ENCODE measurements around the gene CACNA1E. TPM values are rescaled to one million over a fixed set of nuclear protein-coding genes. Genes with fewer than 3 reads are reported as not detected.

The CACNA1E gene
- total and polyA plus RNA-seq, 2 of the 4 experiments (the other 2 are of a cell fraction): not detected

DNA sequence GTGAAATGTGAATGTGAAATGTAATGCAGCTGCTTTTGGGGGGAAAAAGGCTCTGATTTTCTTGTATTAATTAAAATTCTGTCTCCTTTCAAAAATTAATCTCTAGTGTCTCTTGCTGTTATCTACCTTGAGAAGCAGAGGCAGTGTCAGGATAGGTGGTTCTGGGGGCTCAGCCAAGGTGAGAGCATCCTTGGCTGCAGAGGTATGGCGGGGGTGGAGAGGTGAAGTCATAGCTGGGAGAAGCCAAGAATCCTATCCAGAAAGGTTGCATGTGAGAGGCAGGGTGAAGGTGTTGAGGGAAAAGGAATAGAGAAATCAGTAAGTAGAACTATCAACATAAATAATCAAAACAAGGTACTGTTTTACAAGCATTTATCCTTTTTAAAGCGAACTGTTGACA lies 181.2 kb downstream of the CACNA1E start:
- H3K14ac ChIP-seq (replicated peaks; ENCODE audit: low read depth, low read length): no peak overlapping the region
- H3K4me3 ChIP-seq (ENCODE audit: insufficient read depth, low read depth, low read length): no peak overlapping the region
- H2BK20ac ChIP-seq (ENCODE audit: low read depth, low read length): no peak overlapping the region
- no peak overlapping the region for H3K27ac ChIP-seq (ENCODE audit: insufficient read depth, low read length)
- H3K36me3 ChIP-seq (ENCODE audit: control insufficient read depth, insufficient read depth, low read length): no peaks in the 10 kb centered on the region
- no peak overlapping the region for H3K9ac ChIP-seq (ENCODE audit: low read depth, low read length)
- no peak overlapping the region for H2BK5ac ChIP-seq (ENCODE audit: low read depth, low read length, poor library complexity, severe bottlenecking)
- no peak overlapping the region for H2AK9ac ChIP-seq (replicated peaks; ENCODE audit: low read depth, low read length, poor library complexity)
- WGBS, 2 experiments (ENCODE audit: extremely low coverage in 2 of 2, insufficient read length in 1 of 2): no CpG with 5 or more reads among the region's 2 CpGs
- BruUV-seq (replicated peaks): no TSS peak
- intact Hi-C loops (cut with micrococcal nuclease): no loop called here
- ATAC-seq (ENCODE audit: low read depth) (no peak), DNase-seq (no peak)
- no peak overlapping the region for H3K56ac ChIP-seq (ENCODE audit: extremely low read depth, insufficient read depth, low read length)
- H2AFZ ChIP-seq (replicated peaks; ENCODE audit: low read length, poor library complexity): no peak overlapping the region
- H3K9me3 ChIP-seq (ENCODE audit: control insufficient read depth, insufficient read depth, low read length): peaks cover 2% of the 10 kb centered on the region; the same call in 1 of the 2 replicates
- no peak overlapping the region for H2AK5ac ChIP-seq (ENCODE audit: low read depth, low read length)
- TF ChIP-seq, protein P1, sequence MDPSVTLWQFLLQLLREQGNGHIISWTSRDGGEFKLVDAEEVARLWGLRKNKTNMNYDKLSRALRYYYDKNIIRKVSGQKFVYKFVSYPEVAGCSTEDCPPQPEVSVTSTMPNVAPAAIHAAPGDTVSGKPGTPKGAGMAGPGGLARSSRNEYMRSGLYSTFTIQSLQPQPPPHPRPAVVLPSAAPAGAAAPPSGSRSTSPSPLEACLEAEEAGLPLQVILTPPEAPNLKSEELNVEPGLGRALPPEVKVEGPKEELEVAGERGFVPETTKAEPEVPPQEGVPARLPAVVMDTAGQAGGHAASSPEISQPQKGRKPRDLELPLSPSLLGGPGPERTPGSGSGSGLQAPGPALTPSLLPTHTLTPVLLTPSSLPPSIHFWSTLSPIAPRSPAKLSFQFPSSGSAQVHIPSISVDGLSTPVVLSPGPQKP (IDR thresholded peaks at IDR 0.05; ENCODE audit: borderline replicate concordance, low read depth, low read length): no peak
- no peak for TF ChIP-seq CEBPB (IDR thresholded peaks at IDR 0.05; ENCODE audit: low read depth, low read length)
- TF ChIP-seq NFE2L2 (IDR thresholded peaks at IDR 0.05; ENCODE audit: low read depth, low read length): no peak
- TF ChIP-seq USF2 (IDR thresholded peaks at IDR 0.05; ENCODE audit: low read depth, low read length): no peak
- no peak for TF ChIP-seq RCOR1 (IDR thresholded peaks at IDR 0.05; ENCODE audit: insufficient replicate concordance, low read length)
- H3K18ac ChIP-seq (ENCODE audit: low read depth, low read length): no peak overlapping the region
- H4K5ac ChIP-seq (ENCODE audit: low read depth, low read length): no peak overlapping the region
- no peak overlapping the region for H4K91ac ChIP-seq (ENCODE audit: insufficient read depth, low read depth, low read length)
- no peak overlapping the region for H3K4me2 ChIP-seq (ENCODE audit: low read depth, low read length)
- H2BK120ac ChIP-seq (ENCODE audit: low read depth, low read length): no peak overlapping the region
- H3K4ac ChIP-seq (ENCODE audit: low read depth, low read length): no peak overlapping the region
- CTCF ChIA-PET: no interaction called here
- dilution Hi-C loops (cut with HindIII; ENCODE audit: low sequenced_read_pairs, unreplicated experiment): no loop called here
- H4K8ac ChIP-seq (ENCODE audit: low read depth in 2 of 2, low read length in 2 of 2): no peak overlapping the region
- no peaks in the 10 kb centered on the region for H3K79me1 ChIP-seq (ENCODE audit: low read depth in 1 of 2, low read length in 2 of 2)
- POLR2A ChIA-PET (ENCODE audit: unreplicated experiment): no interaction called here
- in situ Hi-C loops (cut with MboI; ENCODE audit: low sequenced_read_pairs): no loop called here
- H2BK15ac ChIP-seq (ENCODE audit: low read depth, low read length): no peak overlapping the region
- no peaks in the 10 kb centered on the region for H3K27me3 ChIP-seq (ENCODE audit: control insufficient read depth, insufficient read depth, low read length)
- no peaks in the 10 kb centered on the region for H3K9me1 ChIP-seq (ENCODE audit: insufficient read depth, low read length)
- H4K20me1 ChIP-seq (ENCODE audit: insufficient read depth, low read length): no peaks in the 10 kb centered on the region
- no peaks in the 10 kb centered on the region for H3K4me1 ChIP-seq (ENCODE audit: control insufficient read depth, insufficient read depth, low read length)
- H3K23ac ChIP-seq (ENCODE audit: low read depth, low read length): no peak overlapping the region

Measured in IMR-90 (cell line).